H9 (cell line): ENCODE measurements around the gene C3. TPM values are rescaled to one million over a fixed set of nuclear protein-coding genes. Genes with fewer than 3 reads are reported as not detected.

Experiments
- DNase-seq: peaks from one replicate; pipeline ENCODE4 v3.0.0-alpha.2; 2017
- H2AFZ ChIP-seq: one replicate; pipeline ENCODE4 v1.6.1; 2013; ENCODE audit warnings: mild to moderate bottlenecking, low read length, control low read depth, moderate library complexity
- H2AK5ac ChIP-seq: 2 replicates; pipeline ENCODE4 v1.6.1; 2013; ENCODE audit warnings: low read length, control low read depth, mixed read lengths; ENCODE audit not compliant: insufficient read length
- H2BK120ac ChIP-seq: one replicate; pipeline ENCODE4 v1.6.1; 2013; ENCODE audit warnings: low read depth, mild to moderate bottlenecking, low read length, control low read depth, inconsistent platforms; ENCODE audit not compliant: poor library complexity, severe bottlenecking
- H2BK12ac ChIP-seq: 2 replicates; pipeline ENCODE4 v1.6.1; 2013; ENCODE audit warnings: low read length, control low read depth, mixed read lengths, low read depth; ENCODE audit not compliant: insufficient read length
- H2BK15ac ChIP-seq: 2 replicates; pipeline ENCODE4 v1.6.1; 2013; ENCODE audit warnings: low read depth, low read length, control low read depth
- H2BK20ac ChIP-seq: one replicate; pipeline ENCODE4 v1.6.1; 2013; ENCODE audit warnings: low read depth, mild to moderate bottlenecking, low read length, control low read depth, inconsistent platforms; ENCODE audit not compliant: poor library complexity, severe bottlenecking
- H2BK5ac ChIP-seq: 2 replicates; pipeline ENCODE4 v1.6.1; 2013; ENCODE audit warnings: low read length, control low read depth, mixed read lengths; ENCODE audit not compliant: insufficient read length
- H3K14ac ChIP-seq: 2 replicates; pipeline ENCODE4 v1.6.1; 2013; ENCODE audit warnings: low read length, control low read depth; ENCODE audit not compliant: insufficient read depth
- H3K18ac ChIP-seq: 2 replicates; pipeline ENCODE4 v1.6.1; 2013; ENCODE audit warnings: low read depth, mild to moderate bottlenecking, mixed read lengths, low read length, control low read depth; ENCODE audit not compliant: insufficient read length
- H3K23ac ChIP-seq: 2 replicates; pipeline ENCODE4 v1.6.1; 2013; ENCODE audit warnings: low read length, control low read depth, mixed read lengths, low read depth; ENCODE audit not compliant: insufficient read length
- H3K23me2 ChIP-seq: 2 replicates; pipeline ENCODE4 v1.6.1; 2013; ENCODE audit warnings: low read depth, mild to moderate bottlenecking, mixed read lengths, low read length, control low read depth; ENCODE audit not compliant: insufficient read length, poor library complexity, severe bottlenecking
- H3K27ac ChIP-seq: 2 replicates; pipeline ENCODE4 v1.5.1; 2013; ENCODE audit warnings: low read length, control low read depth, mixed read lengths, low read depth; ENCODE audit not compliant: insufficient read length
- H3K27me3 ChIP-seq: 2 replicates; pipeline ENCODE4 v1.6.1; 2013; ENCODE audit warnings: low read length, control low read depth, inconsistent platforms; ENCODE audit not compliant: insufficient read depth
- H3K4ac ChIP-seq: 2 replicates; pipeline ENCODE4 v1.6.1; 2013; ENCODE audit warnings: low read depth, mild to moderate bottlenecking, control low read depth, inconsistent platforms, low read length, moderate library complexity
- H3K4me1 ChIP-seq: 2 replicates; pipeline ENCODE4 v1.6.1; 2013; ENCODE audit warnings: low read length, control low read depth, inconsistent platforms; ENCODE audit not compliant: insufficient read depth
- H3K4me2 ChIP-seq: 2 replicates; pipeline ENCODE4 v1.6.1; 2013; ENCODE audit warnings: low read length, control low read depth, mixed read lengths; ENCODE audit not compliant: insufficient read length, insufficient read depth
- H3K56ac ChIP-seq: 2 replicates; pipeline ENCODE4 v1.6.1; 2013; ENCODE audit warnings: low read depth, mild to moderate bottlenecking, mixed read lengths, low read length, control low read depth; ENCODE audit not compliant: insufficient read length
- H3K79me1 ChIP-seq: 2 replicates; pipeline ENCODE4 v1.6.1; 2013; ENCODE audit warnings: low read depth, mild to moderate bottlenecking, moderate library complexity, low read length, control low read depth, inconsistent platforms; ENCODE audit not compliant: insufficient read depth, poor library complexity, severe bottlenecking
- H3K79me2 ChIP-seq: 2 replicates; pipeline ENCODE4 v1.6.1; 2013; ENCODE audit warnings: low read length, control low read depth, inconsistent platforms; ENCODE audit not compliant: insufficient read depth
- H3K9ac ChIP-seq: 2 replicates; pipeline ENCODE4 v1.6.1; 2013; ENCODE audit warnings: low read length, control low read depth, mixed read lengths; ENCODE audit not compliant: insufficient read length; ENCODE audit errors: extremely low read depth
- H3K9me3 ChIP-seq: one replicate; pipeline ENCODE4 v1.6.1; 2013; ENCODE audit warnings: low read depth, low read length, inconsistent platforms; ENCODE audit not compliant: control insufficient read depth
- H3T11ph ChIP-seq: one replicate; pipeline ENCODE4 v1.6.1; 2013; ENCODE audit warnings: mild to moderate bottlenecking, low read length, control low read depth, inconsistent platforms
- H4K20me1 ChIP-seq: one replicate; pipeline ENCODE4 v1.6.1; 2013; ENCODE audit not compliant: control insufficient read depth, insufficient read length, insufficient read depth
- H4K5ac ChIP-seq: 2 replicates; pipeline ENCODE4 v1.6.1; 2013; ENCODE audit warnings: low read depth, mild to moderate bottlenecking, mixed read lengths, low read length, control low read depth; ENCODE audit not compliant: insufficient read length
- H4K8ac ChIP-seq: replicated peaks from 2 replicates; pipeline ENCODE4 v1.6.1; 2013; ENCODE audit warnings: low read length, control low read depth, mixed read lengths, low read depth; ENCODE audit not compliant: insufficient read length
- H4K91ac ChIP-seq: 2 replicates; pipeline ENCODE4 v1.6.1; 2013; ENCODE audit warnings: low read depth, mild to moderate bottlenecking, moderate library complexity, mixed read lengths, low read length, control low read depth; ENCODE audit not compliant: insufficient read length
- H3K27ac Mint-ChIP-seq, 3 experiments: 2 replicates in 2 of 3; 3 replicates in 1 of 3; pipeline ENCODE4 v1.8.0; 2020 to 2021; ENCODE audit warnings: mixed read lengths in 3 of 3, mild to moderate bottlenecking in 1 of 3, moderate library complexity in 1 of 3
- H3K27me3 Mint-ChIP-seq: 2 replicates; pipeline ENCODE4 v1.8.0; 2021; ENCODE audit warnings: low read depth, mild to moderate bottlenecking, moderate library complexity, mixed read lengths
- H3K36me3 Mint-ChIP-seq, 3 experiments: 2 replicates in 2 of 3; 3 replicates in 1 of 3; pipeline ENCODE4 v1.8.0; 2020 to 2021; ENCODE audit warnings: low read depth in 3 of 3, mixed read lengths in 3 of 3; ENCODE audit not compliant: insufficient read depth in 1 of 3
- H3K4me1 Mint-ChIP-seq, 2 experiments: 2 replicates each; pipeline ENCODE4 v1.8.0; 2020; ENCODE audit warnings: mixed read lengths in 2 of 2
- H3K4me3 Mint-ChIP-seq, 2 experiments: 2 replicates in 1 of 2; 3 replicates in 1 of 2; pipeline ENCODE4 v1.8.0; 2020 to 2021; ENCODE audit warnings: mild to moderate bottlenecking in 2 of 2, mixed read lengths in 2 of 2, moderate library complexity in 1 of 2
- H3K9me3 Mint-ChIP-seq, 2 experiments: 2 replicates in 1 of 2; 3 replicates in 1 of 2; pipeline ENCODE4 v1.8.0; 2020; ENCODE audit warnings: mild to moderate bottlenecking in 2 of 2, mixed read lengths in 2 of 2, moderate library complexity in 1 of 2
- WGBS: extraction: QIAGEN DNeasy Blood & Tissue Kit; methylation state at CpG from one replicate; pipeline ENCODE4 v1.1.7; 2013; ENCODE audit warnings: missing lambda C conversion rate, low lambda C conversion rate, mixed read lengths; ENCODE audit not compliant: insufficient read length; ENCODE audit errors: extremely low coverage; 5-methylcytosine and 5-hydroxymethylcytosine counted together
- total RNA-seq: library from RNA; stranded (reverse); gene quantifications from 2 replicates; pipeline ENCODE4 v1.2.1, GENCODE V29; 2021
- TF ChIP-seq, protein P1 (sequence below): fragments of 200-600 bp; sonication (generic); conservative IDR thresholded peaks from 3 replicates; pipeline ENCODE4 v1.8.0; 2021; ENCODE audit warnings: antibody characterized with exemption, mild to moderate bottlenecking

Gene C3
- total RNA-seq, 1 experiment from 2014 or later = 5.9 TPM

DNA sequence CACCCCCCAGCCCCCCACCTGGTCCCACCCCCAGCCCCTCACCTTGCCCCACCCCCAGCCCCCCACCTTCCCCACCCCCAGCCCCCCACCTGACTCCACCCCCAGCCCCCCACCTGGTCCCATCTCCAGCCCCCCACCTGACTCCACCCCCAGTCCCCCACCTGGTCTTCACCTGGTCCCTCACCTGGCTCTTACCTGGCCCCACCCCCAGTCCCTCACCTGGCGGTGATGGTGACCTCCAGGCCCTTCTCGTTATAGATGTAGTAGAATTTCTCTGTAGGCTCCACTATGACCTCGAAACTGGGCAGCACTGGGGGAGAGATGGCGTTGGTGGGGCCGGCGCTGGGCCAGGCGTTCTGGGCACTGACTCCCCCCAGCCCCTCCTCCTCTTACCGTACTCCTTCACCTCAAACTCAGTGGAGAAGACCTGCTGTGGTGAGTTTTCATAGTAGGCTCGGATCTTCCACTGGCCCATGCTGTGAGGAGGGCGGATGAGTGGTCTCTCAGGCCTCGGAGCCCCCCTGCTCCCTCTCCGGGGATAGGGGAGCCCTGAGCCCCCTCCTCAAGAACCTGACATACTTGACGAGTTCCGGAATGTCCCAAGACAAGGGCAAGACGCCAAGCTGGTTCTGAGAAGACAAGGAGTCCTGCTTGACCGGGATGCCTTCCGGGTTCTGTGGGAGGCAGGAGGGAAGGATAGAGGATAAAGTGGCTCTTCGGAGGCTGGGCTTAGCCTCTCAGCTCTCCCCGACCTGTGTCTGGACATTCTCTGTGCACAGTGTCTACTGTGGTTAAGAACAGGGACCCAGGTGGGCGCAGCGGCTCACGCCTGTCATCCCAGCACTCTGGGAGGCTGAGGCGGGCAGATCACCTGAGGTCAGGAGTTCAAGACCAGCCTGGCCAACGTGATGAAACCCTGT lies 6.4 kb downstream of the C3 start:
- Mint-ChIP-seq H3K4me3 (no peak overlapping the region), H3K9me3 (peaks cover 7 to 11% of the 10 kb centered on the region in 2 experiments), H3K27ac (no peak overlapping the region; a peak in 1 of 7 replicates), H3K27me3 (peaks cover 48% of the 10 kb centered on the region), H3K36me3 (peaks cover 0 to 4% (median 3%) of the 10 kb centered on the region in 3 experiments; a peak in 3 of 7 replicates), H3K4me1 (peaks cover 14 to 44% of the 10 kb centered on the region in 2 experiments)
- H3K4ac ChIP-seq = no peak overlapping the region
- no peak overlapping the region for H3K9ac ChIP-seq
- H2BK5ac ChIP-seq = no peak overlapping the region
- no peaks in the 10 kb centered on the region for H3K23me2 ChIP-seq
- no peak overlapping the region for H3K23ac ChIP-seq
- H3K14ac ChIP-seq = no peak overlapping the region
- no peaks in the 10 kb centered on the region for H3K79me1 ChIP-seq
- H3K4me1 ChIP-seq = no peaks in the 10 kb centered on the region; the same call in 1 of the 2 replicates
- WGBS = no CpG with 5 or more reads among the region's 24 CpGs
- DNase-seq = no peak
- TF ChIP-seq, protein P1, sequence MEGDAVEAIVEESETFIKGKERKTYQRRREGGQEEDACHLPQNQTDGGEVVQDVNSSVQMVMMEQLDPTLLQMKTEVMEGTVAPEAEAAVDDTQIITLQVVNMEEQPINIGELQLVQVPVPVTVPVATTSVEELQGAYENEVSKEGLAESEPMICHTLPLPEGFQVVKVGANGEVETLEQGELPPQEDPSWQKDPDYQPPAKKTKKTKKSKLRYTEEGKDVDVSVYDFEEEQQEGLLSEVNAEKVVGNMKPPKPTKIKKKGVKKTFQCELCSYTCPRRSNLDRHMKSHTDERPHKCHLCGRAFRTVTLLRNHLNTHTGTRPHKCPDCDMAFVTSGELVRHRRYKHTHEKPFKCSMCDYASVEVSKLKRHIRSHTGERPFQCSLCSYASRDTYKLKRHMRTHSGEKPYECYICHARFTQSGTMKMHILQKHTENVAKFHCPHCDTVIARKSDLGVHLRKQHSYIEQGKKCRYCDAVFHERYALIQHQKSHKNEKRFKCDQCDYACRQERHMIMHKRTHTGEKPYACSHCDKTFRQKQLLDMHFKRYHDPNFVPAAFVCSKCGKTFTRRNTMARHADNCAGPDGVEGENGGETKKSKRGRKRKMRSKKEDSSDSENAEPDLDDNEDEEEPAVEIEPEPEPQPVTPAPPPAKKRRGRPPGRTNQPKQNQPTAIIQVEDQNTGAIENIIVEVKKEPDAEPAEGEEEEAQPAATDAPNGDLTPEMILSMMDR = no peak
- no peak overlapping the region for H2AK5ac ChIP-seq
- H3K27me3 ChIP-seq = no peaks in the 10 kb centered on the region; the same call in 1 of the 2 replicates
- H2BK120ac ChIP-seq = no peak overlapping the region
- H4K8ac ChIP-seq = no peak overlapping the region
- H3K4me2 ChIP-seq = no peak overlapping the region
- H2BK12ac ChIP-seq = no peak overlapping the region
- no peak overlapping the region for H4K91ac ChIP-seq
- H2AFZ ChIP-seq = no peak overlapping the region
- H4K5ac ChIP-seq = no peak overlapping the region
- no peaks in the 10 kb centered on the region for H4K20me1 ChIP-seq
- H3K18ac ChIP-seq = no peak overlapping the region
- no peak overlapping the region for H3T11ph ChIP-seq
- H3K79me2 ChIP-seq = no peaks in the 10 kb centered on the region
- H3K27ac ChIP-seq = no peak overlapping the region
- H3K56ac ChIP-seq = no peak overlapping the region
- no peak overlapping the region for H2BK20ac ChIP-seq
- no peak overlapping the region for H2BK15ac ChIP-seq
- no peaks in the 10 kb centered on the region for H3K9me3 ChIP-seq
